ENCODE data around the gene EEIG2.
A peak's percentile ranks its signal among the peaks of the same experiment; 100 is the strongest.
"Not testable (repeated sequence)": the region's sequence is repeated elsewhere in the genome, so short reads cannot be mapped to it uniquely, and the experiment has no call there.

Gene EEIG2

GRCh38 chr1:108559215-108560186 is at the start of gene EEIG2:
Gene EEIG2, plus strand, starts transcription at chr1:108560100. Its CDS starts 329 bp downstream, at chr1:108560429.
- H3K9ac ChIP-seq (ENCODE audit: low read length in 2 of 2): peak within 1 kb of the TSS; percentile 46 to 68
- no peaks in the 10 kb centered on the region for H3K36me3 ChIP-seq (ENCODE audit: control insufficient read depth in 2 of 2, insufficient read depth in 2 of 2, low read length in 2 of 2)

GRCh38 chr1:108511764-108512163 is 48.1 kb upstream of the EEIG2 start:
- no peak overlapping the region for H3K27ac ChIP-seq (ENCODE audit: low read length)

More at GRCh38 chr1:108559215-108560186, at the start of gene EEIG2:
- Histone ChIP-seq H3K4me3 (ENCODE audit: low read length in 2 of 2) (peak within 1 kb of the TSS; percentile 56 to 85), H3K9me3 (ENCODE audit: control insufficient read depth in 2 of 2, low read length in 2 of 2) (no peaks in the 10 kb centered on the region), H3K27ac (ENCODE audit: low read length) (peak within 1 kb of the TSS; percentile 31), H3K4me1 (ENCODE audit: control insufficient read depth, insufficient read depth, low read length) (peaks cover 12% of the 10 kb centered on the region), H3K27me3 (ENCODE audit: control insufficient read depth in 1 of 2, insufficient read depth in 2 of 2, low read length in 2 of 2) (no peaks in the 10 kb centered on the region)

GRCh38 chr1:108512239-108513043 is 47.5 kb upstream of the EEIG2 start:
- Histone ChIP-seq H3K4me1 (ENCODE audit: control insufficient read depth, insufficient read depth, low read length) (no peaks in the 10 kb centered on the region), H3K36me3 (ENCODE audit: control insufficient read depth in 2 of 2, insufficient read depth in 2 of 2, low read length in 2 of 2) (no peaks in the 10 kb centered on the region), H3K9ac (ENCODE audit: low read length in 2 of 2) (no peak overlapping the region), H3K27ac (ENCODE audit: low read length) (no peak overlapping the region), H3K9me3 (ENCODE audit: control insufficient read depth in 2 of 2, low read length in 2 of 2) (no peaks in the 10 kb centered on the region), H3K4me3 (ENCODE audit: low read length in 2 of 2) (no peak overlapping the region), H3K27me3 (ENCODE audit: control insufficient read depth in 1 of 2, insufficient read depth in 2 of 2, low read length in 2 of 2) (no peaks in the 10 kb centered on the region)

More at GRCh38 chr1:108511764-108512163, 48.1 kb upstream of the EEIG2 start:
- no peak overlapping the region for H3K4me3 ChIP-seq (ENCODE audit: low read length in 2 of 2)
- H3K4me1 ChIP-seq (ENCODE audit: control insufficient read depth, insufficient read depth, low read length): no peaks in the 10 kb centered on the region
- no peak overlapping the region for H3K9ac ChIP-seq (ENCODE audit: low read length in 2 of 2)
- no peaks in the 10 kb centered on the region for H3K27me3 ChIP-seq (ENCODE audit: control insufficient read depth in 1 of 2, insufficient read depth in 2 of 2, low read length in 2 of 2)
- H3K36me3 ChIP-seq (ENCODE audit: control insufficient read depth in 2 of 2, insufficient read depth in 2 of 2, low read length in 2 of 2): no peaks in the 10 kb centered on the region
- H3K9me3 ChIP-seq (ENCODE audit: control insufficient read depth in 2 of 2, low read length in 2 of 2): no peaks in the 10 kb centered on the region

GRCh38 chr1:108513044-108513415 is 46.9 kb upstream of the EEIG2 start:
- Histone ChIP-seq H3K36me3 (ENCODE audit: control insufficient read depth in 2 of 2, insufficient read depth in 2 of 2, low read length in 2 of 2) (no peaks in the 10 kb centered on the region), H3K9ac (ENCODE audit: low read length in 2 of 2) (no peak overlapping the region), H3K4me1 (ENCODE audit: control insufficient read depth, insufficient read depth, low read length) (no peaks in the 10 kb centered on the region), H3K9me3 (ENCODE audit: control insufficient read depth in 2 of 2, low read length in 2 of 2) (no peaks in the 10 kb centered on the region), H3K27me3 (ENCODE audit: control insufficient read depth in 1 of 2, insufficient read depth in 2 of 2, low read length in 2 of 2) (no peaks in the 10 kb centered on the region), H3K4me3 (ENCODE audit: low read length in 2 of 2) (no peak overlapping the region), H3K27ac (ENCODE audit: low read length) (no peak overlapping the region)

- H3K4me1 ChIP-seq (ENCODE audit: control insufficient read depth, insufficient read depth, low read length); H3K9me3 ChIP-seq (ENCODE audit: control insufficient read depth in 2 of 2, low read length in 2 of 2); H3K36me3 ChIP-seq (ENCODE audit: control insufficient read depth in 2 of 2, insufficient read depth in 2 of 2, low read length in 2 of 2); H3K9ac ChIP-seq (ENCODE audit: low read length in 2 of 2); H3K27me3 ChIP-seq (ENCODE audit: control insufficient read depth in 1 of 2, insufficient read depth in 2 of 2, low read length in 2 of 2); H3K4me3 ChIP-seq (ENCODE audit: low read length in 2 of 2); H3K27ac ChIP-seq (ENCODE audit: low read length): not testable (repeated sequence)
Observed at GRCh38 chr1:108513914-108514313, 46.0 kb upstream of the EEIG2 start.

GRCh38 chr1:108517301-108517897 is 42.5 kb upstream of the EEIG2 start:
- not testable (repeated sequence) for H3K4me1 ChIP-seq (ENCODE audit: control insufficient read depth, insufficient read depth, low read length); H3K4me3 ChIP-seq (ENCODE audit: low read length in 2 of 2); H3K27ac ChIP-seq (ENCODE audit: low read length); H3K36me3 ChIP-seq (ENCODE audit: control insufficient read depth in 2 of 2, insufficient read depth in 2 of 2, low read length in 2 of 2); H3K9ac ChIP-seq (ENCODE audit: low read length in 2 of 2); H3K9me3 ChIP-seq (ENCODE audit: control insufficient read depth in 2 of 2, low read length in 2 of 2); H3K27me3 ChIP-seq (ENCODE audit: control insufficient read depth in 1 of 2, insufficient read depth in 2 of 2, low read length in 2 of 2)

GRCh38 chr1:108521990-108522393 is 37.9 kb upstream of the EEIG2 start:
- Histone ChIP-seq H3K4me1 (ENCODE audit: control insufficient read depth, insufficient read depth, low read length) (no peaks in the 10 kb centered on the region), H3K27ac (ENCODE audit: low read length) (no peak overlapping the region), H3K9ac (ENCODE audit: low read length in 2 of 2) (no peak overlapping the region), H3K9me3 (ENCODE audit: control insufficient read depth in 2 of 2, low read length in 2 of 2) (no peaks in the 10 kb centered on the region), H3K4me3 (ENCODE audit: low read length in 2 of 2) (no peak overlapping the region), H3K27me3 (ENCODE audit: control insufficient read depth in 1 of 2, insufficient read depth in 2 of 2, low read length in 2 of 2) (no peaks in the 10 kb centered on the region), H3K36me3 (ENCODE audit: control insufficient read depth in 2 of 2, insufficient read depth in 2 of 2, low read length in 2 of 2) (no peaks in the 10 kb centered on the region)

GRCh38 chr1:108523829-108524228 is 36.1 kb upstream of the EEIG2 start:
- Histone ChIP-seq H3K27me3 (ENCODE audit: control insufficient read depth in 1 of 2, insufficient read depth in 2 of 2, low read length in 2 of 2) (no peaks in the 10 kb centered on the region), H3K4me1 (ENCODE audit: control insufficient read depth, insufficient read depth, low read length) (no peaks in the 10 kb centered on the region), H3K36me3 (ENCODE audit: control insufficient read depth in 2 of 2, insufficient read depth in 2 of 2, low read length in 2 of 2) (no peaks in the 10 kb centered on the region), H3K27ac (ENCODE audit: low read length) (no peak overlapping the region), H3K4me3 (ENCODE audit: low read length in 2 of 2) (no peak overlapping the region), H3K9ac (ENCODE audit: low read length in 2 of 2) (no peak overlapping the region), H3K9me3 (ENCODE audit: control insufficient read depth in 2 of 2, low read length in 2 of 2) (no peaks in the 10 kb centered on the region)

GRCh38 chr1:108524676-108525075 is 35.2 kb upstream of the EEIG2 start:
- no peak overlapping the region for H3K4me3 ChIP-seq (ENCODE audit: low read length in 2 of 2)
- no peaks in the 10 kb centered on the region for H3K4me1 ChIP-seq (ENCODE audit: control insufficient read depth, insufficient read depth, low read length)
- no peak overlapping the region for H3K9ac ChIP-seq (ENCODE audit: low read length in 2 of 2)
- no peak overlapping the region for H3K27ac ChIP-seq (ENCODE audit: low read length)
- H3K27me3 ChIP-seq (ENCODE audit: control insufficient read depth in 1 of 2, insufficient read depth in 2 of 2, low read length in 2 of 2): no peaks in the 10 kb centered on the region
- no peaks in the 10 kb centered on the region for H3K9me3 ChIP-seq (ENCODE audit: control insufficient read depth in 2 of 2, low read length in 2 of 2)
- no peaks in the 10 kb centered on the region for H3K36me3 ChIP-seq (ENCODE audit: control insufficient read depth in 2 of 2, insufficient read depth in 2 of 2, low read length in 2 of 2)

- Histone ChIP-seq H3K9ac (ENCODE audit: low read length in 2 of 2) (no peak overlapping the region), H3K36me3 (ENCODE audit: control insufficient read depth in 2 of 2, insufficient read depth in 2 of 2, low read length in 2 of 2) (no peaks in the 10 kb centered on the region), H3K9me3 (ENCODE audit: control insufficient read depth in 2 of 2, low read length in 2 of 2) (no peaks in the 10 kb centered on the region)
Observed at GRCh38 chr1:108527135-108527534, 32.8 kb upstream of the EEIG2 start.

More at GRCh38 chr1:108527135-108527534, 32.8 kb upstream of the EEIG2 start:
- no peak overlapping the region for H3K4me3 ChIP-seq (ENCODE audit: low read length in 2 of 2)
- H3K4me1 ChIP-seq (ENCODE audit: control insufficient read depth, insufficient read depth, low read length): no peaks in the 10 kb centered on the region
- H3K27ac ChIP-seq (ENCODE audit: low read length): no peak overlapping the region
- H3K27me3 ChIP-seq (ENCODE audit: control insufficient read depth in 1 of 2, insufficient read depth in 2 of 2, low read length in 2 of 2): no peaks in the 10 kb centered on the region
